ENCODE results near the gene ARHGAP26. TPM values are rescaled to one million over a fixed set of nuclear protein-coding genes. Genes with fewer than 3 reads are reported as not detected.

The ARHGAP26 gene
- polyA plus RNA-seq, 1 donor from 2014 or later = 0.83 TPM

- Histone ChIP-seq H3K9me2 (ENCODE audit: insufficient read depth, low read length) (no peaks in the 10 kb centered on the region), H3K9ac (ENCODE audit: low read length) (no peak overlapping the region), H3K27ac (ENCODE audit: low read length) (no peak overlapping the region), H3F3A (ENCODE audit: insufficient read depth, low read length, poor library complexity, severe bottlenecking) (no peaks in the 10 kb centered on the region), H3K79me2 (replicated peaks; ENCODE audit: insufficient read depth, low read length) (no peaks in the 10 kb centered on the region), H3K9me3 (ENCODE audit: low read length) (no peaks in the 10 kb centered on the region), H4K20me1 (ENCODE audit: insufficient read depth) (no peaks in the 10 kb centered on the region), H3K36me3 (ENCODE audit: insufficient read depth, low read length) (no peaks in the 10 kb centered on the region), H3K27me3 (ENCODE audit: insufficient read depth, low read depth, low read length) (no peaks in the 10 kb centered on the region), H3K4me2 (ENCODE audit: low read length) (no peak overlapping the region), H3K4me3 (ENCODE audit: low read length) (no peak overlapping the region), H2AFZ (ENCODE audit: low read depth, low read length) (no peak overlapping the region)
- TF ChIP-seq REST (IDR thresholded peaks at IDR 0.05; ENCODE audit: borderline replicate concordance) (no peak), MXI1 (conservative IDR thresholded peaks at IDR 0.05; ENCODE audit: poor library complexity, severe bottlenecking) (no peak), EZH2 (IDR thresholded peaks at IDR 0.05; ENCODE audit: borderline replicate concordance, insufficient read depth, low read length, poor library complexity, severe bottlenecking) (no peak), RAD21 (conservative IDR thresholded peaks at IDR 0.05) (no peak), TAF1 (IDR thresholded peaks at IDR 0.05; ENCODE audit: low read depth) (no peak), EP300 (conservative IDR thresholded peaks at IDR 0.05; ENCODE audit: poor library complexity, severe bottlenecking) (no peak), SMC3 (conservative IDR thresholded peaks at IDR 0.05; ENCODE audit: poor library complexity) (no peak), CTCF (IDR thresholded peaks at IDR 0.05; ENCODE audit: poor library complexity, severe bottlenecking) (no peak), POLR2AphosphoS5 (IDR thresholded peaks at IDR 0.05) (no peak)
These were observed 49.1 kb downstream of the ARHGAP26 start for GRCh38 chr5:142819292-142819691.

- Histone ChIP-seq H2AFZ (ENCODE audit: low read depth, low read length) (no peak overlapping the region), H4K20me1 (ENCODE audit: insufficient read depth) (no peaks in the 10 kb centered on the region), H3K9me3 (ENCODE audit: low read length) (no peaks in the 10 kb centered on the region), H3K27ac (ENCODE audit: low read length) (no peak overlapping the region), H3K9me2 (ENCODE audit: insufficient read depth, low read length) (no peaks in the 10 kb centered on the region), H3K4me2 (ENCODE audit: low read length) (no peak overlapping the region), H3K4me3 (ENCODE audit: low read length) (no peak overlapping the region), H3K36me3 (ENCODE audit: insufficient read depth, low read length) (no peaks in the 10 kb centered on the region), H3K9ac (ENCODE audit: low read length) (no peak overlapping the region), H3K27me3 (ENCODE audit: insufficient read depth, low read depth, low read length) (no peaks in the 10 kb centered on the region), H3F3A (ENCODE audit: insufficient read depth, low read length, poor library complexity, severe bottlenecking) (no peaks in the 10 kb centered on the region), H3K79me2 (replicated peaks; ENCODE audit: insufficient read depth, low read length) (no peaks in the 10 kb centered on the region)
- no peak for TF ChIP-seq TAF1 (IDR thresholded peaks at IDR 0.05; ENCODE audit: low read depth)
- TF ChIP-seq MXI1 (conservative IDR thresholded peaks at IDR 0.05; ENCODE audit: poor library complexity, severe bottlenecking) = no peak
- no peak for TF ChIP-seq EZH2 (IDR thresholded peaks at IDR 0.05; ENCODE audit: borderline replicate concordance, insufficient read depth, low read length, poor library complexity, severe bottlenecking)
- no peak for TF ChIP-seq RAD21 (conservative IDR thresholded peaks at IDR 0.05)
- no peak for TF ChIP-seq CTCF (IDR thresholded peaks at IDR 0.05; ENCODE audit: poor library complexity, severe bottlenecking)
- TF ChIP-seq POLR2AphosphoS5 (IDR thresholded peaks at IDR 0.05) = no peak
- TF ChIP-seq SMC3 (conservative IDR thresholded peaks at IDR 0.05; ENCODE audit: poor library complexity) = no peak
- no peak for TF ChIP-seq REST (IDR thresholded peaks at IDR 0.05; ENCODE audit: borderline replicate concordance)
- no peak for TF ChIP-seq EP300 (conservative IDR thresholded peaks at IDR 0.05; ENCODE audit: poor library complexity, severe bottlenecking)
These were observed 49.6 kb downstream of the ARHGAP26 start for GRCh38 chr5:142819825-142820224.
